Loucy (cell line): Measurements from ENCODE around the gene RANBP3.

Source experiments
- EZH2phosphoT487 ChIP-seq: fragments of 200-600 bp; IDR thresholded peaks from 2 replicates; pipeline ENCODE4 v1.6.1; 2018; ENCODE audit warnings: antibody characterized with exemption, mild to moderate bottlenecking, moderate library complexity, borderline replicate concordance
- TF ChIP-seq, protein P1 (sequence below): fragments of 200-600 bp; sonication (generic); conservative IDR thresholded peaks from 2 replicates; pipeline ENCODE4 v1.5.1; 2014; ENCODE audit warnings: mild to moderate bottlenecking, antibody characterized with exemption, low read length

DNA sequence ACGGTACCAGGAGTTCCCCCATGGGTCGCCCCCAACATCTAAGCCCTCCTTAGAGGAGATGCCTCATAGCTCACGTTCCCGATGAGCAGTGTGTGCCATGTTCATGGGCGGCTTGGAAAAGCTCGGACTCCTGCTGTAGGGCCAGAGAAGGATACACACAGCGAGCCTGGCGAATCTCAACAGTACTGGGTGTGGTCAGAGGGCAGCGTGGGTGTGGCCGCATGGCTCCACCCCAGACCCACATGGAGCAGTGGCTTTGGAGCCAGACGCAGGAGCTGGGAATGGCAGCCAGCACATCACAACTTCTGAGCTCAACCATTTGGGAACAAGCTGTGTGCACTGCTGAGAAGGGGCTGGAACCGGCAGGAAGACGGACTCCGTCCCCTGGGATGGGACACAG lies 48.3 kb downstream of the RANBP3 start:
- TF ChIP-seq, protein P1, sequence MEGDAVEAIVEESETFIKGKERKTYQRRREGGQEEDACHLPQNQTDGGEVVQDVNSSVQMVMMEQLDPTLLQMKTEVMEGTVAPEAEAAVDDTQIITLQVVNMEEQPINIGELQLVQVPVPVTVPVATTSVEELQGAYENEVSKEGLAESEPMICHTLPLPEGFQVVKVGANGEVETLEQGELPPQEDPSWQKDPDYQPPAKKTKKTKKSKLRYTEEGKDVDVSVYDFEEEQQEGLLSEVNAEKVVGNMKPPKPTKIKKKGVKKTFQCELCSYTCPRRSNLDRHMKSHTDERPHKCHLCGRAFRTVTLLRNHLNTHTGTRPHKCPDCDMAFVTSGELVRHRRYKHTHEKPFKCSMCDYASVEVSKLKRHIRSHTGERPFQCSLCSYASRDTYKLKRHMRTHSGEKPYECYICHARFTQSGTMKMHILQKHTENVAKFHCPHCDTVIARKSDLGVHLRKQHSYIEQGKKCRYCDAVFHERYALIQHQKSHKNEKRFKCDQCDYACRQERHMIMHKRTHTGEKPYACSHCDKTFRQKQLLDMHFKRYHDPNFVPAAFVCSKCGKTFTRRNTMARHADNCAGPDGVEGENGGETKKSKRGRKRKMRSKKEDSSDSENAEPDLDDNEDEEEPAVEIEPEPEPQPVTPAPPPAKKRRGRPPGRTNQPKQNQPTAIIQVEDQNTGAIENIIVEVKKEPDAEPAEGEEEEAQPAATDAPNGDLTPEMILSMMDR: no peak
- TF ChIP-seq EZH2phosphoT487: no peak
